GM21390 (cell line): ENCODE measurements around the gene DNAJC16.
"Not testable (repeated sequence)": the region's sequence is repeated elsewhere in the genome, so short reads cannot be mapped to it uniquely, and the experiment has no call there.

Source experiments
- ATAC-seq: cut with Tn5 transposase; IDR thresholded peaks from one replicate; pipeline ENCODE4 v1.9.1; 2021; ENCODE audit not compliant: unreplicated experiment

DNAJC16 gene

GRCh38 chr1:15526490-15527339 lies at the start of gene DNAJC16:
TSS of gene DNAJC16 (plus strand) at chr1:15526848. CDS start at chr1:15529106, 2,258 bp downstream.
- peak; percentile 52 for ATAC-seq

- no peak for ATAC-seq
These were observed 49.7 kb upstream of the DNAJC16 start for GRCh38 chr1:15476927-15477326.

- ATAC-seq = no peak
These were observed 48.9 kb upstream of the DNAJC16 start for GRCh38 chr1:15477646-15478212.

- no peak for ATAC-seq
These were observed 46.8 kb upstream of the DNAJC16 start for GRCh38 chr1:15479654-15480347.

GRCh38 chr1:15482455-15482854 lies 44.2 kb upstream of the DNAJC16 start:
- not testable (repeated sequence) for ATAC-seq

- not testable (repeated sequence) for ATAC-seq
These were observed 43.6 kb upstream of the DNAJC16 start for GRCh38 chr1:15482983-15483543.

- ATAC-seq = no peak
These were observed 42.7 kb upstream of the DNAJC16 start for GRCh38 chr1:15483971-15484370.

- ATAC-seq = not testable (repeated sequence)
These were observed 42.2 kb upstream of the DNAJC16 start for GRCh38 chr1:15484443-15484842.

GRCh38 chr1:15485636-15486035 lies 41.0 kb upstream of the DNAJC16 start:
- ATAC-seq = no peak

GRCh38 chr1:15486844-15487610 lies 39.6 kb upstream of the DNAJC16 start:
- not testable (repeated sequence) for ATAC-seq

GRCh38 chr1:15488371-15488770 lies 38.3 kb upstream of the DNAJC16 start:
- ATAC-seq = no peak

- ATAC-seq = no peak
These were observed 37.5 kb upstream of the DNAJC16 start for GRCh38 chr1:15489052-15489736.

GRCh38 chr1:15491010-15491409 lies 35.6 kb upstream of the DNAJC16 start:
- ATAC-seq = not testable (repeated sequence)

- no peak for ATAC-seq
These were observed 34.1 kb upstream of the DNAJC16 start for GRCh38 chr1:15492596-15492995.

GRCh38 chr1:15493869-15494390 lies 32.7 kb upstream of the DNAJC16 start:
- no peak for ATAC-seq

GRCh38 chr1:15500184-15501178 lies 26.2 kb upstream of the DNAJC16 start:
- no peak for ATAC-seq

- no peak for ATAC-seq
These were observed 25.2 kb upstream of the DNAJC16 start for GRCh38 chr1:15501208-15502032.

GRCh38 chr1:15504436-15504835 lies 22.2 kb upstream of the DNAJC16 start:
- no peak for ATAC-seq
